ENCODE results near the gene LTF. TPM values are rescaled to one million over a fixed set of nuclear protein-coding genes. Genes with fewer than 3 reads are reported as not detected.

The LTF gene
- total RNA-seq, 1 donor from 2014 or later, result not detected

DNA sequence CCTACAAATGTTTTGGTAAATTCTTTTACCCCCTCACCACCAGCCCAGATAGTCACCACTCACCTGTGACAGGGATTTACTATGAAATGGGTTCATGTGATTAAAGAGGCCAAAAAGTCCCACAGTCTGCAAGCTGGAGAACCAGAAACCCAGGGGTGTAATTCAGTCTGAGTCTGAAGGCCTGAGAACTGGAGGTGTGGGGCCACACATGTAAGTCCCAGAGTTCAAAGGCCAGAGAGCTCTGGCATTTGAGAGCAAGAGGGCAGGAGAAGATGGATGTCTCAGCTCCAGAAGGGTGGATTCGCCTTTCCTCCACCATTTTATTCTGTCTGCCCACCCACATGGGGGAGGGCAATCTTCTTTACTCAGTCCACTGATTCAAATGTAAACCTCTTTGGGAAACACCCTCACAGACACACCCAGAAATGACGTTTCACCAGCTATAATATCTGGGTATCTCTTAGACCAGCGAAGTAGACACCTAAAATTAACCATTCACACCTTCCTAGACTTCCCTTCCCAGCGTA, 45.0 kb upstream of the LTF start:
- Mint-ChIP-seq H3K9me3 (ENCODE audit: unreplicated experiment) (no peaks in the 10 kb centered on the region), H3K27me3 (ENCODE audit: low read depth, unreplicated experiment) (peaks cover 10% of the 10 kb centered on the region), H3K4me3 (ENCODE audit: unreplicated experiment) (no peak overlapping the region), H3K4me1 (ENCODE audit: low read depth, unreplicated experiment) (no peaks in the 10 kb centered on the region), H3K27ac (ENCODE audit: unreplicated experiment) (no peak overlapping the region), H3K36me3 (ENCODE audit: low read depth, unreplicated experiment) (peaks cover 2% of the 10 kb centered on the region)
- FAIRE-seq, result no peak
- H3K4me2 ChIP-seq (ENCODE audit: low read length), result no peak overlapping the region
- H3K9ac ChIP-seq (ENCODE audit: low read length), result no peak overlapping the region
- H4K20me1 ChIP-seq (ENCODE audit: insufficient read depth, low read length), result no peaks in the 10 kb centered on the region
- no peak overlapping the region for H3K4me3 ChIP-seq (ENCODE audit: insufficient read depth, low read depth, low read length)
- no peaks in the 10 kb centered on the region for H3K36me3 ChIP-seq (ENCODE audit: insufficient read depth, low read length)
- H3K27ac ChIP-seq (ENCODE audit: low read depth, low read length), result no peak overlapping the region
- H3K9me3 ChIP-seq (ENCODE audit: insufficient read depth, low read depth, low read length), result no peaks in the 10 kb centered on the region
- TF ChIP-seq, protein P1, sequence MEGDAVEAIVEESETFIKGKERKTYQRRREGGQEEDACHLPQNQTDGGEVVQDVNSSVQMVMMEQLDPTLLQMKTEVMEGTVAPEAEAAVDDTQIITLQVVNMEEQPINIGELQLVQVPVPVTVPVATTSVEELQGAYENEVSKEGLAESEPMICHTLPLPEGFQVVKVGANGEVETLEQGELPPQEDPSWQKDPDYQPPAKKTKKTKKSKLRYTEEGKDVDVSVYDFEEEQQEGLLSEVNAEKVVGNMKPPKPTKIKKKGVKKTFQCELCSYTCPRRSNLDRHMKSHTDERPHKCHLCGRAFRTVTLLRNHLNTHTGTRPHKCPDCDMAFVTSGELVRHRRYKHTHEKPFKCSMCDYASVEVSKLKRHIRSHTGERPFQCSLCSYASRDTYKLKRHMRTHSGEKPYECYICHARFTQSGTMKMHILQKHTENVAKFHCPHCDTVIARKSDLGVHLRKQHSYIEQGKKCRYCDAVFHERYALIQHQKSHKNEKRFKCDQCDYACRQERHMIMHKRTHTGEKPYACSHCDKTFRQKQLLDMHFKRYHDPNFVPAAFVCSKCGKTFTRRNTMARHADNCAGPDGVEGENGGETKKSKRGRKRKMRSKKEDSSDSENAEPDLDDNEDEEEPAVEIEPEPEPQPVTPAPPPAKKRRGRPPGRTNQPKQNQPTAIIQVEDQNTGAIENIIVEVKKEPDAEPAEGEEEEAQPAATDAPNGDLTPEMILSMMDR (IDR thresholded peaks at IDR 0.05; ENCODE audit: insufficient read depth, low read depth, low read length), result no peak
- TF ChIP-seq EZH2 (IDR thresholded peaks at IDR 0.05; ENCODE audit: insufficient read depth, low read length), result no peak
- no peaks in the 10 kb centered on the region for H3K4me1 ChIP-seq (ENCODE audit: insufficient read depth, low read length)
- DNase-seq (ENCODE audit: low read depth), result no peak
- no peaks in the 10 kb centered on the region for H3K79me2 ChIP-seq (ENCODE audit: insufficient read depth, low read length)
- no peaks in the 10 kb centered on the region for H3K27me3 ChIP-seq (ENCODE audit: insufficient read depth, low read length)
- no peak overlapping the region for H2AFZ ChIP-seq (ENCODE audit: low read depth, low read length)

DNA sequence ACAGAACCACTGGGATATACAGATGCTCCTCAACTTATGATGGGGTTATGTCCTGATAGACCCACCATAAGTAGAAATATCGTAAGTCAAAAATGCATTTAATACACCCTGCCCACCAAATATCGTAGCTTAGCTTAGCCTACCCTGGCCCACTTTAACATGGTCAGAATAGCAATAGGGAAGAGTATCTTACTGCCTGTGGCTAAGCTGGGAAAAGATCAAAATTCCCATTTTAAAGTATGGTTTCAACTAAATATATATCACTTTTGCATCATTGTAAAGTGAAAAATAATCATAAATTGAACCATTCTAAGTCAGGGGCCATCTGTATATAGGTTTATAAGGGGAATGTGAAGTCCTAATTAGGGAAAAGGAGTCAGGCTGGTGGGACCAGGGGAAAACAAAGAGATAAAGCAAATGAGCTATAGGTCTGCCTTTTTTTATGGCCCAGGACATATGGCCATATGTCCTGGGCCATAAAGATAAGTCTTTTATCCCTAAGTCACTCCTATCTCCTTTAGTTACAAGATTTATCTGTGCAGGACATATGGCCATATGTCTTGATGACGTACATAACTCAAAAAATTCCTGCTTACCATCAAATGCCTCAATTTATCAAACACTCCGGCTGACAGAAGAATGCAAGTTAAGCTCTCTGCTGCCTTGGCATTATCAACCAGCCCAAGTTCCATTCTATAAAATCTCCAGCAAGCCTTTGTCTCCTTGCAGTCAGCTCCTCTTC, 44.3 kb upstream of the LTF start:
- FAIRE-seq, result no peak
- H3K4me1 ChIP-seq (ENCODE audit: insufficient read depth, low read length), result no peaks in the 10 kb centered on the region
- Mint-ChIP-seq H3K27me3 (ENCODE audit: low read depth, unreplicated experiment) (peaks cover 10% of the 10 kb centered on the region), H3K36me3 (ENCODE audit: low read depth, unreplicated experiment) (peaks cover 2% of the 10 kb centered on the region), H3K4me1 (ENCODE audit: low read depth, unreplicated experiment) (no peaks in the 10 kb centered on the region), H3K4me3 (ENCODE audit: unreplicated experiment) (no peak overlapping the region), H3K27ac (ENCODE audit: unreplicated experiment) (no peak overlapping the region), H3K9me3 (ENCODE audit: unreplicated experiment) (no peaks in the 10 kb centered on the region)
- no peaks in the 10 kb centered on the region for H3K79me2 ChIP-seq (ENCODE audit: insufficient read depth, low read length)
- H3K4me2 ChIP-seq (ENCODE audit: low read length), result no peak overlapping the region
- H3K4me3 ChIP-seq (ENCODE audit: insufficient read depth, low read depth, low read length), result no peak overlapping the region
- DNase-seq (ENCODE audit: low read depth), result no peak
- no peak overlapping the region for H2AFZ ChIP-seq (ENCODE audit: low read depth, low read length)
- H3K9ac ChIP-seq (ENCODE audit: low read length), result no peak overlapping the region
- no peak overlapping the region for H3K27ac ChIP-seq (ENCODE audit: low read depth, low read length)
- H4K20me1 ChIP-seq (ENCODE audit: insufficient read depth, low read length), result no peaks in the 10 kb centered on the region
- H3K9me3 ChIP-seq (ENCODE audit: insufficient read depth, low read depth, low read length), result no peaks in the 10 kb centered on the region
- TF ChIP-seq, protein P1 (IDR thresholded peaks at IDR 0.05; ENCODE audit: insufficient read depth, low read depth, low read length), result no peak
- TF ChIP-seq EZH2 (IDR thresholded peaks at IDR 0.05; ENCODE audit: insufficient read depth, low read length), result no peak
- H3K27me3 ChIP-seq (ENCODE audit: insufficient read depth, low read length), result no peaks in the 10 kb centered on the region
- no peaks in the 10 kb centered on the region for H3K36me3 ChIP-seq (ENCODE audit: insufficient read depth, low read length)

DNA sequence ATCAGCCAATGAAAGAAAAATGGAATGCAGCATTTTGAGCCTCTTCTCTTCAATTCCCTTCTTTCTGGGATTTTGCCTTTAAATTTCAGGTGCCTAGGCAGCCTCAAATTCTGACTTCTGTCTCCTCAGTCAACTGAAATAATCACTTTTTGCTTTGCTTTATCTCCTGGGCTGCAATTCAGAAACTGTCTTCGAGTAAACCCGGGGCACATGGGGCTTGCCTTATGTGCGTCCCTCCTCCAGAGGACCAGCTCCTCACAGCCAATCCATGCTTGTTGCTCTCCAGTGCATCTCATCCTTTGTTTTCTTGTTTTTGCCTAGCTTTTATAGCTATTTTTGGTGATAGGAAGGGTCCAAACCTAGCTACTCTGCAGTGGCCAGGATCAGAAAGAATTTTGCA, 41.8 kb upstream of the LTF start:
- Histone ChIP-seq H3K4me1 (ENCODE audit: insufficient read depth, low read length) (peaks cover 4% of the 10 kb centered on the region), H3K4me3 (ENCODE audit: insufficient read depth, low read depth, low read length) (no peak overlapping the region), H3K36me3 (ENCODE audit: insufficient read depth, low read length) (no peaks in the 10 kb centered on the region), H3K4me2 (ENCODE audit: low read length) (no peak overlapping the region), H3K9ac (ENCODE audit: low read length) (no peak overlapping the region), H2AFZ (ENCODE audit: low read depth, low read length) (no peak overlapping the region), H3K9me3 (ENCODE audit: insufficient read depth, low read depth, low read length) (no peaks in the 10 kb centered on the region), H4K20me1 (ENCODE audit: insufficient read depth, low read length) (no peaks in the 10 kb centered on the region), H3K27me3 (ENCODE audit: insufficient read depth, low read length) (no peaks in the 10 kb centered on the region), H3K27ac (ENCODE audit: low read depth, low read length) (no peak overlapping the region), H3K79me2 (ENCODE audit: insufficient read depth, low read length) (no peaks in the 10 kb centered on the region)
- DNase-seq (ENCODE audit: low read depth), result no peak
- peaks cover 2% of the 10 kb centered on the region for H3K36me3 Mint-ChIP-seq (ENCODE audit: low read depth, unreplicated experiment)
- no peak overlapping the region for H3K4me3 Mint-ChIP-seq (ENCODE audit: unreplicated experiment)
- H3K27ac Mint-ChIP-seq (ENCODE audit: unreplicated experiment), result no peak overlapping the region
- no peak for FAIRE-seq
- H3K4me1 Mint-ChIP-seq (ENCODE audit: low read depth, unreplicated experiment), result peaks cover 2% of the 10 kb centered on the region
- peaks cover 10% of the 10 kb centered on the region for H3K27me3 Mint-ChIP-seq (ENCODE audit: low read depth, unreplicated experiment)
- peaks cover 2% of the 10 kb centered on the region for H3K9me3 Mint-ChIP-seq (ENCODE audit: unreplicated experiment)
- TF ChIP-seq, protein P1 (IDR thresholded peaks at IDR 0.05; ENCODE audit: insufficient read depth, low read depth, low read length), result no peak
- no peak for TF ChIP-seq EZH2 (IDR thresholded peaks at IDR 0.05; ENCODE audit: insufficient read depth, low read length)

Measured in astrocyte (in vitro differentiated cells and primary cell).